HCT116 (cell line): ENCODE measurements around the gene ZNF775. TPM values are rescaled to one million over a fixed set of nuclear protein-coding genes. Genes with fewer than 3 reads are reported as not detected.

ENCODE experiments used
- ATAC-seq: fragments of 200-7000 bp; cut with Tn5 transposase; 2 replicates; pipeline ENCODE4 v1.9.1; 2020; ENCODE audit warnings: mild to moderate bottlenecking, moderate library complexity
- BruUV-seq: library from RNA; stranded (reverse); fragments of 400-500 nt; replicated peaks from 2 replicates; lab custom pipeline; 2021; lab: Mats Ljungman, UMichigan
- CTCF ChIA-PET: fragments of 300-600 bp; sonication (Branson Sonifier 250); formaldehyde crosslinking; loops from one replicate; lab custom pipeline; 2021; ENCODE audit warnings: antibody characterized with exemption; lab: Charles Lee
- POLR2A ChIA-PET: fragments of 300-600, 350-600 bp; sonication (Branson Sonifier 250); formaldehyde crosslinking; loops from one replicate; lab custom pipeline; 2021; ENCODE audit warnings: antibody characterized with exemption; lab: Charles Lee
- RAD21 ChIA-PET, 2 experiments: fragments of 300-600 bp; sonication (Branson Sonifier 250); formaldehyde crosslinking; loops; one replicate each; lab custom pipeline; 2023; ENCODE audit warnings: low total read pairs in 2 of 2; ENCODE audit not compliant: uncharacterized antibody in 2 of 2, unreplicated experiment in 2 of 2, low non-redundant PET in 1 of 2; lab: Charles Lee
- DNase-seq: peaks from one replicate; pipeline ENCODE4 v3.0.0-alpha.2; 2010; ENCODE audit warnings: low read depth, low spot score
- H2AFZ ChIP-seq: fragments of 200-600 bp; shearing (Covaris generic), sonication (generic); 2 replicates; pipeline ENCODE4 v1.6.1; 2017; ENCODE audit warnings: low read depth, mixed run types, mixed read lengths, antibody characterized with exemption, low read length; ENCODE audit not compliant: poor library complexity, severe bottlenecking
- H3K27ac ChIP-seq: 2 replicates; pipeline ENCODE4 v1.5.1; 2012; ENCODE audit warnings: low read depth, low read length
- H3K27me3 ChIP-seq: fragments of 200-600 bp; sonication (generic); 2 replicates; pipeline ENCODE4 v1.6.1; 2016; ENCODE audit warnings: mixed run types, low read length, mixed read lengths; ENCODE audit not compliant: insufficient read depth
- H3K36me3 ChIP-seq, 2 experiments: fragments of 200-500 bp in 1 of 2; fragments of 200-600 bp in 1 of 2; sonication (Bioruptor generic) in 1 of 2; sonication (generic) in 1 of 2; 2 replicates each; pipeline versions ENCODE4 v1.5.1 to v1.6.1; 2014 to 2016; ENCODE audit warnings: low read length in 2 of 2, inconsistent platforms in 1 of 2, mixed read lengths in 1 of 2, mixed run types in 1 of 2; ENCODE audit not compliant: insufficient read depth in 2 of 2, control insufficient read depth in 1 of 2
- H3K4me1 ChIP-seq, 2 experiments: fragments of 200-600 bp in 1 of 2; sonication (generic) in 1 of 2; 2 replicates each; pipeline versions ENCODE4 v1.5.1 to v1.6.1; 2012 to 2017; ENCODE audit warnings: low read length in 2 of 2, inconsistent platforms in 1 of 2, mild to moderate bottlenecking in 1 of 2, mixed read lengths in 1 of 2, mixed run types in 1 of 2, moderate library complexity in 1 of 2; ENCODE audit not compliant: insufficient read depth in 2 of 2, control insufficient read depth in 1 of 2
- H3K4me2 ChIP-seq: fragments of 200-600 bp; sonication (generic); 2 replicates; pipeline ENCODE4 v1.6.1; 2017; ENCODE audit warnings: mixed run types, low read length, mixed read lengths
- H3K4me3 ChIP-seq, 2 experiments: fragments of 200-600 bp in 1 of 2; sonication (generic) in 1 of 2; replicated peaks in 1 of 2; 2 replicates each; pipeline ENCODE4 v1.5.1; 2011 to 2016; ENCODE audit warnings: low read length in 2 of 2, control low read depth in 1 of 2, low read depth in 1 of 2, mild to moderate bottlenecking in 1 of 2, mixed read lengths in 1 of 2, mixed run types in 1 of 2
- H3K79me2 ChIP-seq: fragments of 200-600 bp; sonication (generic); 2 replicates; pipeline ENCODE4 v1.6.1; 2017; ENCODE audit warnings: mild to moderate bottlenecking, mixed run types, low read length, moderate library complexity, mixed read lengths; ENCODE audit not compliant: insufficient read depth
- H3K9ac ChIP-seq: fragments of 200-600 bp; sonication (generic); 2 replicates; pipeline ENCODE4 v1.6.1; 2016; ENCODE audit warnings: low read length, mixed read lengths
- H3K9me2 ChIP-seq: fragments of 200-600 bp; sonication (generic), shearing (Covaris generic); 2 replicates; pipeline ENCODE4 v1.6.1; 2017; ENCODE audit warnings: mixed run types, mild to moderate bottlenecking, moderate library complexity; ENCODE audit not compliant: insufficient read depth
- H3K9me3 ChIP-seq, 2 experiments: fragments of 200-500 bp in 1 of 2; fragments of 200-600 bp in 1 of 2; sonication (Bioruptor generic) in 1 of 2; sonication (generic) in 1 of 2; 2 replicates each; pipeline ENCODE4 v1.6.1; 2014 to 2017; ENCODE audit warnings: low read length in 2 of 2, mixed read lengths in 2 of 2, inconsistent platforms in 1 of 2, low read depth in 1 of 2, mild to moderate bottlenecking in 1 of 2, mixed run types in 1 of 2, moderate library complexity in 1 of 2; ENCODE audit not compliant: control insufficient read depth in 1 of 2, insufficient read depth in 1 of 2
- H4K20me1 ChIP-seq: fragments of 200-600 bp; sonication (generic), shearing (Covaris generic); 2 replicates; pipeline ENCODE4 v1.6.1; 2017; ENCODE audit warnings: mixed run types, mild to moderate bottlenecking, moderate library complexity; ENCODE audit not compliant: insufficient read depth
- CBX3 ChIP-seq: IDR thresholded peaks from 2 replicates; pipeline ENCODE4 v1.6.1; 2012; ENCODE audit warnings: low read depth
- EGR1 ChIP-seq: IDR thresholded peaks from 2 replicates; pipeline ENCODE4 v1.6.1; 2012; ENCODE audit warnings: low read depth
- ELF1 ChIP-seq: IDR thresholded peaks from 2 replicates; pipeline ENCODE4 v1.6.1; 2012; ENCODE audit warnings: low read depth, borderline replicate concordance
- EZH2 ChIP-seq: fragments of 200-600 bp; sonication (generic); IDR thresholded peaks from 2 replicates; pipeline ENCODE4 v1.6.1; 2017; ENCODE audit warnings: antibody characterized with exemption, mixed run types
- EZH2phosphoT487 ChIP-seq: fragments of 200-600 bp; IDR thresholded peaks from 2 replicates; pipeline ENCODE4 v1.6.1; 2018; ENCODE audit warnings: antibody characterized with exemption, borderline replicate concordance
- FOSL1 ChIP-seq: IDR thresholded peaks from 2 replicates; pipeline ENCODE4 v1.6.1; 2012; ENCODE audit warnings: low read depth
- JUND ChIP-seq: IDR thresholded peaks from 2 replicates; pipeline ENCODE4 v1.6.1; 2012
- POLR2A ChIP-seq: IDR thresholded peaks from 2 replicates; pipeline ENCODE4 v1.7.0; 2011; ENCODE audit warnings: borderline replicate concordance; ENCODE audit not compliant: insufficient read depth, insufficient read length; ENCODE audit errors: extremely low read depth
- POLR2AphosphoS5 ChIP-seq: IDR thresholded peaks from 2 replicates; pipeline ENCODE4 v1.6.1; 2011; ENCODE audit warnings: mild to moderate bottlenecking, low read depth, low read length, moderate library complexity
- RAD21 ChIP-seq: IDR thresholded peaks from 2 replicates; pipeline ENCODE4 v1.6.1; 2012; ENCODE audit warnings: low read depth, mild to moderate bottlenecking
- SIN3A ChIP-seq: IDR thresholded peaks from 2 replicates; pipeline ENCODE4 v1.6.1; 2012; ENCODE audit warnings: low read depth
- SP1 ChIP-seq: IDR thresholded peaks from 2 replicates; pipeline ENCODE4 v1.6.1; 2012; ENCODE audit warnings: low read depth
- TCF7L2 ChIP-seq: IDR thresholded peaks from 2 replicates; pipeline ENCODE4 v1.7.0; 2011; ENCODE audit warnings: borderline replicate concordance, inconsistent platforms; ENCODE audit not compliant: insufficient read depth, insufficient read length; ENCODE audit errors: extremely low read depth
- ZFX ChIP-seq: fragments of 450-650 bp; IDR thresholded peaks from 2 replicates; pipeline ENCODE4 v1.6.1; 2017
- ZNF274 ChIP-seq: fragments of 200-500 bp; sonication (Bioruptor generic); IDR thresholded peaks from 2 replicates; pipeline ENCODE4 v1.6.1; 2014; ENCODE audit warnings: mild to moderate bottlenecking, low read depth, low read length, inconsistent platforms
- intact Hi-C: fragments of 100-400 bp; cut with micrococcal nuclease; formaldehyde crosslinking; loops from 2 replicates; pipeline ENCODE4 v1.10.0; 2022
- total RNA-seq: library from RNA; stranded (reverse); gene quantifications from one replicate; pipeline ENCODE4 v1.2.1, GENCODE V29; 2021; ENCODE audit not compliant: unreplicated experiment
- TF ChIP-seq, protein P1 (sequence below): IDR thresholded peaks from 2 replicates; pipeline ENCODE4 v1.6.1; 2012; ENCODE audit warnings: low read depth
- TF ChIP-seq, protein P2 (sequence below): IDR thresholded peaks from 2 replicates; pipeline ENCODE4 v1.6.1; 2012
- TF ChIP-seq, protein P3 (sequence below), 3 experiments: fragments of 200-600 bp in 1 of 3; sonication (generic) in 1 of 3; IDR thresholded peaks in 2 of 3; conservative IDR thresholded peaks in 1 of 3; 2 replicates each; pipeline ENCODE4 v1.5.1; 2012 to 2017; ENCODE audit warnings: low read depth in 2 of 3, low read length in 2 of 3, antibody characterized with exemption in 1 of 3, borderline replicate concordance in 1 of 3, control low read depth in 1 of 3, mild to moderate bottlenecking in 1 of 3, mixed read lengths in 1 of 3, mixed run types in 1 of 3, moderate library complexity in 1 of 3; ENCODE audit not compliant: insufficient read depth in 1 of 3
- TF ChIP-seq, protein P4 (sequence below): IDR thresholded peaks from 2 replicates; pipeline ENCODE4 v1.6.1; 2011; ENCODE audit warnings: mild to moderate bottlenecking, low read length, moderate library complexity; ENCODE audit not compliant: insufficient replicate concordance; ENCODE audit errors: extremely low read depth

Gene ZNF775
- total RNA-seq, 1 experiment from 2014 or later = 4.5 TPM

DNA sequence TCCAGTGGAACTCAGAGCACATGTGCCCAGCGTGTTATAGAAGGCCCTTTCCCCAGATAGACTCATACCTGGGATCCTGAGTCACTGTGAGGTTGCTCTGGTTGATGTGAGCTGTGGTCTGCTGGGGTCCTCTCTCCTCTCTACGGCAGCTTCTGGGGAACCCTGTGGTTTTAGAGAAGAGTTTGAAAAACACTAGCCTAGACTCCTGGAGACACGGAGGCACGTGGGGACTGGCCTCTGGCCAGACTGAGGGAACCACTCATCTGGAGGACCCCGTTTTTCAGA is 10.3 kb downstream of the ZNF775 start:
- intact Hi-C loops = no loop called here
- no TSS peak for BruUV-seq

More for the DNA sequence above, 10.3 kb downstream of the ZNF775 start:
- no peaks in the 10 kb centered on the region for H3K9me3 ChIP-seq
- no peak overlapping the region for H3K27ac ChIP-seq
- RAD21 ChIA-PET = no interaction called here
- CTCF ChIA-PET = no interaction called here
- no peak for ATAC-seq
- H3K27me3 ChIP-seq = no peaks in the 10 kb centered on the region
- H2AFZ ChIP-seq = no peak overlapping the region
- H3K9me2 ChIP-seq = no peaks in the 10 kb centered on the region
- H3K4me1 ChIP-seq = no peaks in the 10 kb centered on the region
- H4K20me1 ChIP-seq = no peaks in the 10 kb centered on the region
- H3K79me2 ChIP-seq = no peaks in the 10 kb centered on the region; the same call in 1 of the 2 replicates
- no peak for DNase-seq
- no peak overlapping the region for H3K4me3 ChIP-seq
- POLR2A ChIA-PET = no interaction called here
- H3K9ac ChIP-seq = no peak overlapping the region
- H3K36me3 ChIP-seq = no peaks in the 10 kb centered on the region
- TF ChIP-seq, protein P1, sequence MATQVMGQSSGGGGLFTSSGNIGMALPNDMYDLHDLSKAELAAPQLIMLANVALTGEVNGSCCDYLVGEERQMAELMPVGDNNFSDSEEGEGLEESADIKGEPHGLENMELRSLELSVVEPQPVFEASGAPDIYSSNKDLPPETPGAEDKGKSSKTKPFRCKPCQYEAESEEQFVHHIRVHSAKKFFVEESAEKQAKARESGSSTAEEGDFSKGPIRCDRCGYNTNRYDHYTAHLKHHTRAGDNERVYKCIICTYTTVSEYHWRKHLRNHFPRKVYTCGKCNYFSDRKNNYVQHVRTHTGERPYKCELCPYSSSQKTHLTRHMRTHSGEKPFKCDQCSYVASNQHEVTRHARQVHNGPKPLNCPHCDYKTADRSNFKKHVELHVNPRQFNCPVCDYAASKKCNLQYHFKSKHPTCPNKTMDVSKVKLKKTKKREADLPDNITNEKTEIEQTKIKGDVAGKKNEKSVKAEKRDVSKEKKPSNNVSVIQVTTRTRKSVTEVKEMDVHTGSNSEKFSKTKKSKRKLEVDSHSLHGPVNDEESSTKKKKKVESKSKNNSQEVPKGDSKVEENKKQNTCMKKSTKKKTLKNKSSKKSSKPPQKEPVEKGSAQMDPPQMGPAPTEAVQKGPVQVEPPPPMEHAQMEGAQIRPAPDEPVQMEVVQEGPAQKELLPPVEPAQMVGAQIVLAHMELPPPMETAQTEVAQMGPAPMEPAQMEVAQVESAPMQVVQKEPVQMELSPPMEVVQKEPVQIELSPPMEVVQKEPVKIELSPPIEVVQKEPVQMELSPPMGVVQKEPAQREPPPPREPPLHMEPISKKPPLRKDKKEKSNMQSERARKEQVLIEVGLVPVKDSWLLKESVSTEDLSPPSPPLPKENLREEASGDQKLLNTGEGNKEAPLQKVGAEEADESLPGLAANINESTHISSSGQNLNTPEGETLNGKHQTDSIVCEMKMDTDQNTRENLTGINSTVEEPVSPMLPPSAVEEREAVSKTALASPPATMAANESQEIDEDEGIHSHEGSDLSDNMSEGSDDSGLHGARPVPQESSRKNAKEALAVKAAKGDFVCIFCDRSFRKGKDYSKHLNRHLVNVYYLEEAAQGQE = no peak
- TF ChIP-seq SP1 (no peak), EZH2phosphoT487 (no peak), POLR2AphosphoS5 (no peak), RAD21 (no peak), ELF1 (no peak), JUND (no peak), TCF7L2 (no peak), ZNF274 (no peak), CBX3 (no peak), SIN3A (no peak), EGR1 (no peak), FOSL1 (no peak), POLR2A (no peak), ZFX (no peak), EZH2 (no peak)
- TF ChIP-seq, protein P2, sequence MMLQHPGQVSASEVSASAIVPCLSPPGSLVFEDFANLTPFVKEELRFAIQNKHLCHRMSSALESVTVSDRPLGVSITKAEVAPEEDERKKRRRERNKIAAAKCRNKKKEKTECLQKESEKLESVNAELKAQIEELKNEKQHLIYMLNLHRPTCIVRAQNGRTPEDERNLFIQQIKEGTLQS = no peak
- TF ChIP-seq, protein P3, sequence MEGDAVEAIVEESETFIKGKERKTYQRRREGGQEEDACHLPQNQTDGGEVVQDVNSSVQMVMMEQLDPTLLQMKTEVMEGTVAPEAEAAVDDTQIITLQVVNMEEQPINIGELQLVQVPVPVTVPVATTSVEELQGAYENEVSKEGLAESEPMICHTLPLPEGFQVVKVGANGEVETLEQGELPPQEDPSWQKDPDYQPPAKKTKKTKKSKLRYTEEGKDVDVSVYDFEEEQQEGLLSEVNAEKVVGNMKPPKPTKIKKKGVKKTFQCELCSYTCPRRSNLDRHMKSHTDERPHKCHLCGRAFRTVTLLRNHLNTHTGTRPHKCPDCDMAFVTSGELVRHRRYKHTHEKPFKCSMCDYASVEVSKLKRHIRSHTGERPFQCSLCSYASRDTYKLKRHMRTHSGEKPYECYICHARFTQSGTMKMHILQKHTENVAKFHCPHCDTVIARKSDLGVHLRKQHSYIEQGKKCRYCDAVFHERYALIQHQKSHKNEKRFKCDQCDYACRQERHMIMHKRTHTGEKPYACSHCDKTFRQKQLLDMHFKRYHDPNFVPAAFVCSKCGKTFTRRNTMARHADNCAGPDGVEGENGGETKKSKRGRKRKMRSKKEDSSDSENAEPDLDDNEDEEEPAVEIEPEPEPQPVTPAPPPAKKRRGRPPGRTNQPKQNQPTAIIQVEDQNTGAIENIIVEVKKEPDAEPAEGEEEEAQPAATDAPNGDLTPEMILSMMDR (IDR thresholded peaks at IDR 0.05 in 2 of 3, conservative IDR thresholded peaks at IDR 0.05 in 1 of 3; ENCODE audit: borderline replicate concordance in 1 of 3, insufficient read depth in 1 of 3, low read depth in 2 of 3, low read length in 2 of 3) = no peak
- TF ChIP-seq, protein P4, sequence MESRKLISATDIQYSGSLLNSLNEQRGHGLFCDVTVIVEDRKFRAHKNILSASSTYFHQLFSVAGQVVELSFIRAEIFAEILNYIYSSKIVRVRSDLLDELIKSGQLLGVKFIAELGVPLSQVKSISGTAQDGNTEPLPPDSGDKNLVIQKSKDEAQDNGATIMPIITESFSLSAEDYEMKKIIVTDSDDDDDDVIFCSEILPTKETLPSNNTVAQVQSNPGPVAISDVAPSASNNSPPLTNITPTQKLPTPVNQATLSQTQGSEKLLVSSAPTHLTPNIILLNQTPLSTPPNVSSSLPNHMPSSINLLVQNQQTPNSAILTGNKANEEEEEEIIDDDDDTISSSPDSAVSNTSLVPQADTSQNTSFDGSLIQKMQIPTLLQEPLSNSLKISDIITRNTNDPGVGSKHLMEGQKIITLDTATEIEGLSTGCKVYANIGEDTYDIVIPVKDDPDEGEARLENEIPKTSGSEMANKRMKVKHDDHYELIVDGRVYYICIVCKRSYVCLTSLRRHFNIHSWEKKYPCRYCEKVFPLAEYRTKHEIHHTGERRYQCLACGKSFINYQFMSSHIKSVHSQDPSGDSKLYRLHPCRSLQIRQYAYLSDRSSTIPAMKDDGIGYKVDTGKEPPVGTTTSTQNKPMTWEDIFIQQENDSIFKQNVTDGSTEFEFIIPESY = no peak
- TF ChIP-seq, all 23 proteins: peak for 0
- H3K4me2 ChIP-seq = no peak overlapping the region
